Epithelial cell of proximal tubule (primary cell): ENCODE data around the gene MRPL38. TPM values are rescaled to one million over a fixed set of nuclear protein-coding genes. Genes with fewer than 3 reads are reported as not detected.

Source experiments
- DNase-seq: peaks from one replicate; pipeline ENCODE4 v3.0.0-alpha.2; 2011; ENCODE audit warnings: low read depth
- H3K4me3 ChIP-seq: 2 replicates; pipeline ENCODE4 v1.5.1; 2011; ENCODE audit warnings: low read depth, mild to moderate bottlenecking, low read length
- CTCF ChIP-seq: conservative IDR thresholded peaks from 2 replicates; pipeline ENCODE4 v1.5.1; 2012; ENCODE audit warnings: low read depth, mild to moderate bottlenecking, low read length
- total RNA-seq: library from RNA; depleted of rRNA; stranded (reverse); fragments of >200 nt; gene quantifications from 2 replicates; pipeline ENCODE4 v1.2.3, GENCODE V29; 2015

The MRPL38 gene
- total RNA-seq, 1 donor from 2014 or later, result 38.3 TPM

GRCh38 chr17:75849279-75849646 is 55.4 kb downstream of the MRPL38 start:
- H3K4me3 ChIP-seq, result no peak overlapping the region
- no peak for DNase-seq
- TF ChIP-seq CTCF, result no peak

Other genes starting within 250 kb of the MRPL38 start
- 20.0 and 25.7 TPM in 2 replicates for gene RECQL5, start 237.7 kb downstream of the MRPL38 start, total RNA-seq
- gene SAP30BP, start 237.5 kb downstream of the MRPL38 start, total RNA-seq, result 95.8 and 107 TPM in 2 replicates
- 22.6 and 33.3 TPM in 2 replicates for gene ITGB4, start 183.4 kb downstream of the MRPL38 start, total RNA-seq
- 44.3 and 48.2 TPM in 2 replicates for gene GALK1, start 139.7 kb downstream of the MRPL38 start, total RNA-seq
- 19.4 and 20.3 TPM in 2 replicates for gene UNK, start 120.1 kb downstream of the MRPL38 start, total RNA-seq
- gene UNC13D, start 60.5 kb downstream of the MRPL38 start, total RNA-seq, result 9.2 and 17.8 TPM in 2 replicates
- gene WBP2, start 49.5 kb downstream of the MRPL38 start, total RNA-seq, result 65.5 and 69.2 TPM in 2 replicates
- 51.2 and 68.7 TPM in 2 replicates for gene TRIM47, start 26.3 kb downstream of the MRPL38 start, total RNA-seq
- gene TRIM65, start 7.9 kb downstream of the MRPL38 start, total RNA-seq, result 24.7 and 28.6 TPM in 2 replicates
- 5.5 and 9.0 TPM in 2 replicates for gene FBF1, start 36.2 kb upstream of the MRPL38 start, total RNA-seq
- 22.2 and 35.1 TPM in 2 replicates for gene ACOX1, start 74.3 kb upstream of the MRPL38 start, total RNA-seq
- gene TEN1, start 74.4 kb upstream of the MRPL38 start, total RNA-seq, result 25.3 and 41.6 TPM in 2 replicates
- 0.17 and 1.7 TPM in 2 replicates for gene CDK3, start 96.0 kb upstream of the MRPL38 start, total RNA-seq
- gene EVPL, start 122.4 kb upstream of the MRPL38 start, total RNA-seq, result 22.2 and 24.8 TPM in 2 replicates
- gene SRP68, start 167.6 kb upstream of the MRPL38 start, total RNA-seq, result 15.3 and 32.6 TPM in 2 replicates
- 0.07 and 0.17 TPM in 2 replicates for gene GALR2, start 169.9 kb upstream of the MRPL38 start, total RNA-seq
- gene ZACN, start 174.3 kb upstream of the MRPL38 start, total RNA-seq, result not detected in 2 replicates
- 39.6 and 66.6 TPM in 2 replicates for gene EXOC7, start 198.9 kb upstream of the MRPL38 start, total RNA-seq
- gene FOXJ1, start 236.4 kb upstream of the MRPL38 start, total RNA-seq, result 2.6 and 3.0 TPM in 2 replicates